ENCODE measurements around the gene ATOSB.

The ATOSB gene

DNA sequence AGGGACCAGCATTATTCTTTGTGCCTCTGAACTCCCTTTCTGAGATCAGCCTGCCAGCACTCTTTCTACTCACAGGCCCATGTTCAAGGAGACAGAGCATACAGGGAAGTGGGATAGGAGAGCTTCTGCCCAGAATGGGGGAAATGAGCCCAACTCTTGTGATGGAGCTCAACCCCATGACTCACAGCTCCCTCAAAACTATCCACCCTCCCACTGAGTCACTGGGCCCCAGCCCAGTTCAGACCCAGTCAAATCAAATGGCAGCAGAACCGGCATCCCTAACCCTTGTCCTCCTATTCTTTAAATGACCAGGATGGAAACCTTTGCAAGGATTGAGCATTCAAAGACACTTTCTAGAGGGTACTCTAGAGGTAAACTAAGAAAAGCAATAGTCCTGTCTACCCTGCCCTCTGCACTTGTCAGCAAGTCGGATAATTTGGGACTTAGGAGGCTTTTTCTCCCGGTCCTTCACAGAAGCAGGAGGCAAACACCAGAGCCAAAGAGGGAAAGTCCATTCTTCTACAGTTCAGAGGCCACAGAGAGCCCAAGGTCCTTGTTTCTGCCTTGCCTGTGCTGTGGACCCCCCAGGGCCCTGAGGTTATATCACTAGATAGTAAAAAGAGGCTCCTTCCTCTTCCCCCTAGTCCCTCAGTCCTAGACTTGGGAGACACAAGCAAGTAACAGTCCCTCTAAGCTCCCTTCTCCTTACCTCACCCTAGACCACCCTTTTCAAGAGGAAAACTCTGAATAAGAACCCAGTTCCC is 3.2 kb downstream of the ATOSB start:
- DNase-seq (ENCODE audit: low read depth) = no peak

DNA sequence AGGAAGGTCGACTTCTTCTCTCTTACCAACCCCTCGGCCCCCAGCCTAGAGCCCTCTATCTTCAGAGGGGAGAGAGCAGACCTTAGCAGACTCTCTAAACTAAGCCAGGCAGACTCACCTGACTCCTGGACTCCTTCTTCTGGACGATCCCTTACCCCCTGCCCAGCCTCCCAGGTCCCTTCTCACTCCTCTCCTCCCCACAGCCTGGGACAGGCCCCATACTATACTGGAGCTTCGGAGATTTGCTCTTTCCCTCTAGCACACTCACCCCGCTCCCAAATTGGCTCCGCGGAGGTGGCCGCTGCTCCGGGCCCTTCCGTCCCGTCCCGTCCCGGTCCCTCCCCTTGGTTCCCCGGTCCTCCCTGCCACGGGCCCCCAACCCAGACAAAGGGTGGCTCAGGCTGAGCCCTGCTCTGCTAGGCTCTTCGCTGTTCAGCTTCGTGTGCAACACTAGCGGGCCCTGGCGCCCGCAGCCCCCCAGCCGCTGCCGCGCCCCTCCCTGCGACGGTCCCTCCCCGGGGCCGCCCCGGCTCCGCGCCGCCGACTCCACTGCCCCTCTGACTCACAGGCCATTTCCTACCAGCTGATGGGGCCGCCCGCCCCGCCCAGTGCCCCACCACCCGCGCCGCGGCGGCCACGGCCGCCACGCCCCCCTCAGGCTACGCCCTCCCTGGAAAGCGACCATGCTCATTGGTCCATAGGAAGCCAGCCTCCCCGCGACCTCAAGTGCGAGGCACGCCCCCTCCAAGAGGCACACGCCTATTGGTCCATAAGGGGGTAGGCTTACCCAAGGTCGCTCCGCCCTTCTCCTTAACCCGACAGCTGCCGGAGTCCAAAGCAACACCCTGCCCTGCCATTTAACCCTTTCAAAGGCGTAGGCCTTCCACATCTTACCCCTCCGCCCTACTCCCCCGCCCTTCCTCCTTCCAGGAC is 4.4 kb downstream of the ATOSB start:
- peak; percentile 93 for DNase-seq (ENCODE audit: low read depth)

DNA sequence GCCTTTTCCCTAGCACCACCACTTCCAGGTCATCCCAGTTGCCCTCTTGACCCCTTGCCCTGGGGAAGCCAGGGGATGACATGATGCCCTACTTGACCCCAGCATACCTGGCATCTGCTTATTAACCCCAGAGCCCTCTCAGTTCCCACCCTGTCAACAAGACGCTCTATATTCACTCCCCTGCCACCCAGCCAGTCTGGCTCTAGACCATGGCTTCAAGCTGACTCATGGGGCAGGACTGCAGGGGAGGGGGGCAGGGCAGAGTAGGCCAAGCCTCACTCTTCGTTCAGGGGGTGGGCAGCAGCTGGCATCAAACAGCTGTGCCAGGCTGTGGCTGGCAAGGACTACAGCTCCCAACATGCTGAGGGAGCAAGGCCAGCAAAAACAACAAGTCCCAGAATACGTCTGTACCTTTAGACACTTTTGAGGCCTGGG is 5.3 kb downstream of the ATOSB start:
- no peak for DNase-seq (ENCODE audit: low read depth)

DNA sequence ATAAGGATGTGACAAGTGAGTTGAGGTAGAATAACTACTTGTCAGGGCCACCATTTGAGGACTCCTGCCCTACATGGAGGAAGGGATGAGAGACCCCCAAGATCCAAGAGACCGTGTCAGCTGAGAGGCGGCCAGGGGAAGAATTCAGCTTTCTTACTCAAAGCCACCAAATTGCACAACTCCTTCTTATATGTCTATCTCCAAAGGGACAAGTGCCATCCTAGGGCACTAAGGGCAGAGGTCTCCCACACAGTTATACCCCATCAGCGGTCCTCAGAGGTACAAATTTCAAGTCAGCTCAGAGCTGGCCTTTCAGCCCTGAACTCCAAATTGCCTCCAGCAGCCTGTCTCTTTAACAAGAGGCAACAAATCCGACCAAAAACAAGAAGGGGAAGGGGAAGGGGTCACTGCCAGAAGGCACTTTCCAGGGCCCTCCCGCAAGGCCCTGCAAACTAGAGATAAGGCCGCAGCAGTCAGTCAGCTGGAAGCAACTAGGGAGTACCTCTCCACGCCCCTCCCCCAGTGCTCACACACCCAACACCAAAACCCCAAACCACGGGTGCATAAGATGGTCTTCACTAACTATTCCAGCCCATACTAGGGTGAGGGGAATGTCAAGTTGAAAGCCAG is 6.6 kb downstream of the ATOSB start:
- DNase-seq (ENCODE audit: low read depth) = no peak

DNA sequence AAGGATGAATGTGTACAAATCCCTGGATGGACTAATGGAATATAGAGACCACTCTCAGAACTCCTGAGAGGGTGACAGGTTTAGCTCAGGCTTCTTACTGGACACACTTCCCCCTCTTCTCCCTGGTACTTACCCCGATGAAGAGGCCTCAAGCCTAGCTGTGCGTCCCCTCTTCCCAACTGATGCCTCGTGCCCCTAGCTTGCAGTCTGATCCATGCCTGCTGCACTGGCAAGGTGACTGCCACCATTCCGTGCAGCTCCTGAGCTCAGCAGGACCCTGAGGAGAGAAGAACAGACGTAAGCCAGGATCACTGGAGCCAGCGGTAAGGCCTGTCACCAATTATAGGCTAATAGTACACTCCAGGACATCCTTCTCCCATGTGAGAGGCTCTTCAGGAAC is 7.2 kb downstream of the ATOSB start:
- DNase-seq (ENCODE audit: low read depth) = no peak

DNA sequence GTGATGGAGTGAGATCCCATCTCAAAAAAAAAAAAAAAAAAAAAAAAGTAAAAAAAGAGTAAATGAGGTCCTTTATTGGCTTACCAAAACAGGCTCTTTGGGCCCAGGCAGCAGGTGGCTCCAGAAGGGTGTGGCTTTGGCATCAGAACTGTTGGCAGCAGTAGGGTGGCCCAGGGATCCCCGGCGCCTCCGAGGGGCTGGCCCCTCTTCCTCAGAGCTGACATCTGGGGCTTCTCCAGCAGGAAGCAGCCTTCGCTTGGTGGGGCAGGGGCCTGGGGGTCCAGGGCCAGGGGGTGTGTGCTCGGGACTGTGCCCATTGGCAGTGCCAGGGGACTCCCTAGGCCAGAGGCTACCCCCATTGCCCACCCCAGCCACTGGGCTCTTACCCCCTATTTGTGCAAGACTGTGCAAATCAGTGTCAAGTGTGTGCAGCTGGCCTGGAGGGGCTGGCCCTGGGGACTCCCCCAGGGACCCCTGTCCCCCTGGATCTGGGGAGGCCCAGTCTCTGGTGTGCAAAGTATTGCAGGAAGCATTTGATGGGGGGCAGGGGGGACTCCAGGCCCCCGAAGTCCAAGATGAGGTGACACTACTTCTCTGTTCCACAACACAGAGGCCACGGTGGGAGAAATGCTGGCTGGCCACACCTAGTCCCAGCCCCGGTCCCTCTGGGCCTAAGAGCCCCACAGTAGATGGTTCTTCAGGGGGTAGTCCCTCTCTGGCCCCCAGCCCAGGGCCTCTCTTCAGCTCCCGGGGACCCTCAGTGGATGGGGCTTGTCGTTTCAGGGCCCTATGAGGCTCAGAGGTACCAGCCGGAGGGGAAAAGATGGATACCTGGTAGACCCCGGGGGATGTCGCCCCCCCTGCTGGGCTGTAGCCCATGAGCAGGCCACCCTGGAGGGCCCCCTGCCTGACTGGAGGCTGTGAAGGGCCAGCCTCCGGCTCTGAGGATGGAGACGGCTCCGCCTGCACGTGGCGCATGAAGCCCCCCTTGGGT is 8.1 kb downstream of the ATOSB start:
- DNase-seq (ENCODE audit: low read depth) = no peak

DNA sequence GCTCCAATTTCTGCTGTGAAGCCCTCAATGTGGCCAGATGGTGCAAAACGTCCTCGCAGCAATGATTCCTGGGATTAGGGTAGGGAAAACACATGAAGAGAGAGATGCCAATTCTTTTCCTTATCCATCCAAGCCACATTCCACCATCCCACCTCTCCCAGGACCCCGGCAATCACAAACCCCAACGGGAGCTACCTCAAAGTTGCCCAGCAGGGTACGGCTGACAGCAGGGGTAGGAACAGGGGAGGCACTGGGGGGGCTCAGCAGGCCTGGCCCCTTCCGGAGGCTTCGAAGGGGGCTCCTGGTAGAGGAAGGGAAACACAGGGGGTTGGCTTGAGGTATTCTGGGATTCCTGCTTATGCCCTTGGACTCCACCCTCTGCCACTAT is 9.3 kb downstream of the ATOSB start:
- no peak for DNase-seq (ENCODE audit: low read depth)

DNA sequence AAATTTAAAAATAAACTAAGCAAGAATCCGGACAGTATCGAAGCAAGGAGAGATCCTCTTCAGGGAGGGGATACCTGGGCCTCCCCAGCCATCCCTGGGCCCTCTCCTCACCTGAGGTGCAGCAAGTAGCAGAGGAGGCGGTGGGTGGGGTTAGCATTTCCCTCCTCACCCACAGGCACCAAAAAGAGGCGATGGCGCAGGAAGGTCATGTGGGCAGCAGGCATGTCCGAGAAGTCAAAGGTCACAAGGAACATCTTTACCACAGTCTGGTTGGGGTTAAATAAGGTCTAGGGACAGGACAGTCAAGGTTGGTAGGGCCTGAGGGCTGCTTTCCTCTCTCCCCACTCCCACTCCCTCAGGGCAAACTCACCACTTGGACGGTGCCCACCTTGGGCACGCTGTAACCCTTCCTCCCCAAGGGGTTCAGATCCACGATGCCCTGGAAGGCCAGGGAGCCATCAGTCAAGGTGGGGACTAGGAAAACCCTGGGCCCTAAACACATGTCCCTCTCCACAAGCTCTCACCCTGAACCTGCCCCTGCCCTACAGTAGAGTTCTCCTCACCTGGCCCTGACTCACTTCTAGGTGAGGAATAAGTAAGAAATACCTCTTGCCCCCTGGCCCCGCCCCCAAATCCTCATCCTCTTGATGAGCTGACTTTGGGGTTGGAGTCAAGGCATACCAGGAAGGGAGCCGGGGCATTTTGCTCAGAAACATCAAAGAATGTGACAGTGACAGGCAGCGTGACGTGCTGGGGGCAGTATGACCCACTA is 9.9 kb downstream of the ATOSB start:
- DNase-seq (ENCODE audit: low read depth) = no peak

DNA sequence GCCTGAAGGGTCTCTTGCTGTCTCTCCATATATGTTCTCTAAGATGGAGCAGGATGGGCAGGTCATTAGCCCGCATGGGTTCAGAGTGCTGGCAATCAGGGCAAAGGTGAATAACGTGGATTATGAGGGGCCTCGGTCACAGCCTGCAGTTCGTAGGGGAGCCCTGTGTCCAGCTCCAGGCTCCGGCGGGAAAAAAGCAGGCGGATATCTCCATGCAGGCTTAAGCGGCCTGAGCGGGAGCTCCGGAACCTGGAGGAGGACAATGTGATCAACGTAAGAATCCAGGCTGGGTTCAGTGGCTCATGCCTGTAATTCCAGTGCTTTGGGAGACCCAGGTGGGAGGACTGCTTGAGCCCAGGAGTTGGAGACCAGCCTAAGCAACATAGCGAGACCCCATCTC is 10.5 kb downstream of the ATOSB start:
- no peak for DNase-seq (ENCODE audit: low read depth)

DNA sequence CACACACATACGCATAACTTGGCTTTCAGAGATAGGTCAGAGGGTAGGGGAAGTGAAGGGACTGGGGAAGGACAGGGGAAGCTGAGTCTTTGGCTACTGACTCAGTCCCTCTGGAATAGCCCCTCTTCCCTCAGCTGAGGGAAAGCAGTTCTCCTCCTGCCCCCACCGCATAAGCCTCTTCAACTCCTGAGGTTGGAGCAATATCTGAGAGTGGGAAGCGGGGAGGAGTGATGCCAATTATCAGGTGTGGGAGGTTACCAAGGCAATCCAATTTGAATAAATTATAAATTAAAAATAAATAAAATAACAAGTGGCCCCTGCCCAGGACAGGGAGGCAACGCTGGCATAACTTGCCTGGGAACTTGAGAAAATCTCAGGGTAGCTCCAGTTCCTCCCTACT is 11.1 kb downstream of the ATOSB start:
- DNase-seq (ENCODE audit: low read depth) = no peak

DNA sequence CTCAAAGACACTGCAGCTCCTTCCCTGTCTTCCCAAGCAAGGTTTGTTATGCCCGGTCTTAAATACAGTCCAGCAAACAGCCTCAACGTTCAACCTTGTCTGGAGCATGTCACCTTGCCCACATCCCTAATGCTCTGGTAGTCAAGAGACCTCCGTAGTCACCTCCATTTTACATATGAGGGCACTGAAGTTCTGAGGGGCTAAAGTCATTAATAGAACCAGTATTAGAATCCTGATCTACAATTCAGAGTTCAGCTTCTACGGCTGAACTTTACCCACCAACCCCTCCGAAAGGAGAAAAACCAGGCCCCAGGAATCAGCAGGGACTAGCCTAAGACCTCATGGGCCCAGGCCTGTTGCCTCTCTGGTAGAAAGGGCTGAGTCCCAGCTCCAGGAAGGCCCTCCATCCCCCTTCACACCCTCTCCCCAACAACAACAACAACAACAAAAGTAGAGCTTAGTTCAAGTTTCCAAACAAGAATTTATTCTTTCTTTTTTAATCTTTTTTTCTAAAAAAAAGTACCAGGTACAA is 11.9 kb downstream of the ATOSB start:
- no peak for DNase-seq (ENCODE audit: low read depth)

DNA sequence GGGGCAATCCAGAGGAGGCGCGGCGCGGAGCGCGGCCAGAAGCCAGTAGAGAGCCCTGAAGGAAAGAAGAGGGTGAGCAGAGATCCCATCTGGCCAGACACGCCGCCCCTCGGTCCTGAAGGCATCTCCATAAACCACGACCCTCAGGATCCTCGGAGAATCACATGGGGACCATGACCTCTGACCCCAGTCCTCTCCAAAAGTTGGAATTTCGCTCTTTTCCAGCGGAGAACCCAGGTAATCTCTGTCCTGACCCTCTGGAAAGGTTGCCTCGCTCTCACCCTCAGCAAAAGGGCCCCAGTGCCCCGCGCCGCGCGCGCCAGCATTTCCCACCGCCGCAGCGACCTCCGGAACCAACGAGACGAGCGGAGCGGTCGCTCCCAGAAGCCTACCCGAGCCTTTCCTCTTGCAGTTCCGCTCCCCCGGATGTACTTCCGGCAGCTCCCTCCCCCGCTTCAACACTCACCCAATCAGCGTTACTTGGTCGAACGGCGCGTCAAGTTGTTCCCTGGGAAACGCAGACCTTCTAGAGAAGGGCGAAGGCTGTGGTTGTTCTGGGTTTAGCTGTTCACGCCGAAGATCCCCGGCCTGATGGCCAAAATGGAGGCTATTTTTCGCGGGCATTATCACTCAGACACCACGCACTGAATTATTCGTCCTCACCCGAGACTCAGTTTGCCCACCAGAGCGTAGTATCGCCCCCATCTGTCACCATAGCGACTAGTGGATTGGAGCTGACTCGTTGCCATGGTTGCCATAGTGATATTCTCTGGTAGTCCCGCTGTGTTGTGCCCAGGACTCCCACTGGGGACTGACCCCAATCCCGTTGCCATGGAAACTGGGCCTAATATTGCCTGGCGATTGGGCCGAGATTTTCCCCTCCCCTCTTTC is 12.6 kb downstream of the ATOSB start, which contains the start of gene STOML2:
TSS of gene STOML2 (minus strand) at position 363 of the 891 bp plus-strand sequence. CDS start at position 326, 37 bp downstream.
- DNase-seq (ENCODE audit: low read depth) = peak; percentile 82

DNA sequence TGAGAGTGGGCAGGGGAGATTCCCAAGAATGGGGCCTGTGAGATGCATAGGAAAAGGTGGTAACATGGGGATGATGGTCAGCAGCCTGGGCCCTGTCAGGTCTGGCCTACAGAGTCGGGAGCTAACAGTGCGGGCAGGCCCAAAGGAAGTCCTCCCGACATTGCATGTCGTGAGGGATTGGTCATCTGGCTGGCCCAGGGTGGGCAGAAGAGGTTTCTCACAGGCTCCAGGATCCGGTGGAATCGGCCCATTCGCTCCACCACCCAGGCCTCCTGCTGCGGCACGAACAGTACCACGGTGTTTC is 13.2 kb downstream of the ATOSB start:
- DNase-seq (ENCODE audit: low read depth) = no peak

DNA sequence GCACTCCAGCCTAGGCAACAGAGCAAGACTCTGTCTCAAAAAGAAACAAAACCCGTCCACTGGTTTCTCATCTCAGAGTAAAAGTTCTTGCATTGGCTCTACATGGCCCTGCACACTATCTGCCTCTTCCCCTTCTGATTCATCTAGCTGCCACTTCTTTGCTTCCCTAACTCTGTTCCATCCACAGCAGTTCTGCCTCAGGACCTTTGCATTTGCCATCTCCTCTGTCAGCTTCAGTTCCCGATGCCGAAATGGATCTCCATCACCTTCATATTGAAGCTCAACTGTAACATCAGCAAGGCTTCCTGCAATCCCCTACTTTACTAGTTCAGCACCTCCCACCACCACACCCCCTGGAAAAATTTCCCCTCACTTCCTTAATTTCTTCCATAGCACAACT is 18.1 kb downstream of the ATOSB start:
- DNase-seq (ENCODE audit: low read depth) = no peak

DNA sequence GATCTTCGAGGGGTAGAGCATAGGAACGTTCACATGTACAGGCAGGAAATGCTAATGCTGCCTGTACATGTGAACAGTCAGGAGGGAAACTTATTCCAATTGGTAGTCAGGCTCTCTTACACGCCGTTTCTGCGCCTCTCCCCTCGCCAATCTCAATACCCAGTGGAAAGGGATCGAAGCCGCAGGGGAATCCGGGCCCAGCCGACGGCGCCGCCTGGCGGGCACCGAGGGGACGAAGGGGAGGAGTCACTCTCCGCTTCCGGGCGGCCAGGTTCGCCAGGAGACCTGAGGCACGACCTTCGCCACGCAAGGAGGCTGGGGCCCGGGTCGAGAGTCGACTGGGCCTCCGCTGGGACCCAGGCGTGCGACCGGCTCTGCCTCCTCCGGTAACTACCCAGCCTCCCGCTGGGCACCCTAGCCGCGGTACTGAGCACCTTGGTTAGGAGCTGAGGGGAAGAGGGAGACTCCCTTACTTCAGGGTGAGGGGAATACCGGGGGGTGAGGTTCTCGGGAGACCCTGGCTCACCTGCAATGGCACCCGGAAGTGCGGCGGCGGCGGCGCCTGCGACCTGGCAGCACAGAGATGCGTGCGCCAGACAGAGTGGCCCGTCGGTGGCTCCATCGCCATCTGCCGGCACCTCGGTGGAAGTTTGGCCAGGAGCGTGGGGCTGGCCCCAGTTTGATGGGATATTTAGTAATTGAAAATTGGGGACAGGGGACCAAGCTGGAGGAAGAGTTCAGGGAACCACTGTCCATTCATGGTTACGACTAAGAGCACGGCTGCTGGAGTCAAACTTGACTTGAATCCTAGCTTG is 19.4 kb downstream of the ATOSB start, which contains the start of gene PIGO:
TSS of gene PIGO (minus strand) at position 557 of the 815 bp plus-strand sequence. CDS start 1,026 bp downstream, outside the sequence.
- DNase-seq (ENCODE audit: low read depth) = peak; percentile 81

DNA sequence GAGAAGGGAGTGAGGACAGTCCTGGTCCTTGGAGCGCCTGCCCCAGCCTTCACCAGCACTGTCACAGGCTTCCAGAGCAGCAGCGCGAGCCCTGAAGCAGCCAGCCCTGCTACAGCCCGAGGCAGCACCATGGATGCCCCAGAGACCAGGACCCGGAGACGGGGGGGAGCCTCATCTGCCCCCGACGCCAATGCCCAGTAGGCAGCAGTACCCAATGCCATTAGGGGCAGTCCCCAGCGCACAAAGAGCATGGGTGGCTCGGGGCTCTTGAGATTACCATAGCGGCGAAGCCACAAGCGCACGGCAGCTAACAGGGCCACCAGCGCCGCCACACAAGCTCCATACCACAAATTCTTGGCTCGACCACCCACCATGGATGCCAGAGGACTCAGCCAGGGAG is 24.1 kb downstream of the ATOSB start:
- no peak for DNase-seq (ENCODE audit: low read depth)

DNA sequence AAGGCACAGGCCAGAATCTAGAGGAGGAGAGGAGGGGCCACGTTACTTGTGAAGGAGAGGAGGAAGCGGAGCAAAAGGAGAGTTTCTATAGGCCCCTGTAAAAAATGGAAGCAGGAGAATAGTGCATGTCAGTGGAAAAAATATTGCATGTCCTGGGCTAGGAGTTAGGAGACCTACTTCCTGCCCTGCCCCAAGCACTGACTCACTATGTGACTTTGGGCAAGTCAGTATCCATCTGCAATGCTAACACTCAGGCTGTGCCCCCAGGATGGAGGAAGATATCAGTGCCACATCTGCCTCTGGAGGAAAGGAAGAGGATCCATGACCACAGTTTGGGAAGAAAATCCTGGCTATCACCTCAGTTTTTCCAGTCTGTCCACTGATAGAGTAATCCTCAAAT is 26.2 kb downstream of the ATOSB start:
- DNase-seq (ENCODE audit: low read depth) = no peak

DNA sequence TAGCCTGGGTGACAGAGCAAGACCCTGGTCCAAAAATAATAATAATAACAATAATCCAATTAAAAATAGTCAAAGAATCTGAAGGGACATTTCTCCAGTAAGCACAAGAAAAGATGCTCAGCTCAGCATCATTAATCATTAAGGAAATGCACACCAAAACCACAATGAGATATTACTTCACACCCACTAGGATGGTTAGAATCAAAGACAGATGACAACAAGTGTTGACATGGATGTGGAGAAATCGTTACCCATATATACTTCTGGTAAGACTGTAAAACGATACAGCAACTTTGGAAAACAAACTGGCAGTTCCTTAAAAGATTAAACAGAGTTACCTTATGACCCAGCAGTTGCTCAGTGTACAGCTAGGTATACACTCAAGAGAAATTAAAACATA is 30.6 kb downstream of the ATOSB start:
- DNase-seq (ENCODE audit: low read depth) = no peak

All from activated T-cell treated with anti-CD3 and anti-CD28 coated beads for 1 hour (primary cell).